Measurements from ENCODE around the gene PAF1.
"Not testable (repeated sequence)": the region's sequence is repeated elsewhere in the genome, so short reads cannot be mapped to it uniquely, and the experiment has no call there.

PAF1 gene

DNA sequence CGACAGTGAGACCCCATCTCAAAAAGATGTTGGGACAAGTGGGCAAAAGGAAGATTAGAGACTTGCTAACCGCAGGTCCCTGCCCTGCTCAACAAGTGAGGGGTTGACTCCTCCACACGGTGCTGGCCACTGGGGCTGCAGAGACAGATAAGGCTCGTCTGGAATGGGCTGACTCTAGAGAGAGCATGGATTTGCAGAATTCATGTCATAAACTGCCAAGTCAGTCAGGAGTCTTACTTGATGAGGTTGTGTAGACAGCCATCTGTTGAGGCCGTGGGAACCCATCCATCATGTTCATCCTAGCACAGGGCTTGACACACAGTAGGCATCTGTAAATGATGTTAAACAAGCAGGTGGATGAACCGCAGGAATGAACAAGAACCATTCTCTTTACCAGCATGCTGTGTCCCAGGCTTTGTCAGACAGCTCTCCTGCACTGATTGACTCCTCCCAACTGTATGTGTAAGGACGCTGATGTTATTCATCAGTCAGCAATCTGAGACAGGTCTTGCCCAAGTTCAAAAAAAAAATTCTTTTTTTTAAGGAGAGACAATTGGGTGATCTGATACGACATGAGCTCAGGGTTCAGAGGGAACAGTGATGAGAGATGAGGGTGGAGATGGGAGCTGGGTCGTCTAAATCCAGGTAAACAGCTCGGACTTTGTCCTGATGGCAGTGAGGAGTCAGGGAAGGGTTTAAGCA lies 8.8 kb downstream of the PAF1 start:
- DNase-seq (ENCODE audit: low spot score), result no peak

DNA sequence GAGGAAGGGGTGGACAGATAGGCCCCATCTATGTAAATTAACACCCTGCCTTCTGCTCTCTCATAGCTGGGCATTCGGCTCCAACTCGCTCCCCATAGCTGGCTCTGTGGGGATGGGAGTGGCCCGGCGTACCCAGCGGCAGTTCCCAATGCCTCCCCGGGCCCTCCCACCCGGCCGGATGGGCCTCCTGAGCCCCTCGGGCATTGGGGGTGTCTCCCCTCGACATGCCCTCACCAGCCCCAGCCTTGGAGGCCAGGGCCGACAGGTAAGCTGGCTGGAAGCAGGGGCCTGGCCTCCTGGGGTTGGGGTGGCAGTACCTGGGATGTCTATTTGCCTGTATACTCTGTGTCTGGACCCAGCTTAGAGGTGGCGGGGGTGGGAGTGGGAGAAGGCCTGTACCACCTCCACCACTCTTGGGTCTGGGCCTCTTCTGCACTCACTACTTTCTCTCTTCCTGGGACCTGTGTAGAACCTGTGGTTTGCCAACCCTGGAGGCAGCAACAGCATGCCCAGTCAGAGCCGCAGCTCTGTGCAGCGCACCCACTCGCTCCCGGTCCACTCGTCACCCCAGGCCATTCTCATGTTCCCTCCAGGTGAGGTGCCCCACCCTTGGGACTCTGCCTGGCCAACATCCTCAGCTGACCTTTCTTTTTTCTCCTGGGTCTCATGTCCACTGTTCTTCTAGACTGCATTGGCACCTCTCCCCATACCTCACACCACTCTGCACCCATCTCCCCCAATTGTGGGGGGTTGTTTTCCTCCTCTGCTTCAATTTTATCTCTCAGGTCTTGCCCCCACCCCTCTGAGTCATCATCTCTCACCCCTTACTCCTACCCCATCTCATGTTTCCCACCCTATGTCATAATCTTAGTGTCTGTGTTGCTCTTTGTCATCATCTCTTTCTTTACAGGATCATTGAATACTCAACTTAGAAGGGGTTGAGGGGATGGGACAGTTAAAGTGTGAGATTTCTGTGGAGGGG lies 10.1 kb downstream of the PAF1 start:
- DNase-seq (ENCODE audit: low spot score), result no peak

- DNase-seq (ENCODE audit: low spot score), result no peak
Measured at GRCh38 chr19:39379865-39380396, 11.0 kb downstream of the PAF1 start.

DNA sequence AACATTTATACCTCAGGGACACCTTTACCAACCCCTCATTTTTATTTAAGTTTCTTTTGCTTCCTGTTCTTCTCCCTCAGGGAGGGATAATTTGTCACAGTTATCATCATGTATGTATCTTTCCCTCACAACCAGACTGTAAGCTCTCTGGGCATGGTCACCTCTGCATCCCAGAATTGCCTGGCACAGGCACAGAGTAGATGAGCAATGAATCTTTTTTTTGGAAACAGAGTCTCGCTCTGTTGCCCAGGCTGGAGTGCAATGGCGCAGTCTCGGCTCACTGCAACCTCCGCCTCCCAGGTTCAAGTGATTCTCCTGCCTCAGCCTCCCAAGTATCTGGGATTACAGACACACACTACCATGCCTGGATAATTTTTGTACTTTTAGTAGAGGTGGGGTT lies 11.5 kb downstream of the PAF1 start:
- DNase-seq (ENCODE audit: low spot score), result not testable (repeated sequence)

DNA sequence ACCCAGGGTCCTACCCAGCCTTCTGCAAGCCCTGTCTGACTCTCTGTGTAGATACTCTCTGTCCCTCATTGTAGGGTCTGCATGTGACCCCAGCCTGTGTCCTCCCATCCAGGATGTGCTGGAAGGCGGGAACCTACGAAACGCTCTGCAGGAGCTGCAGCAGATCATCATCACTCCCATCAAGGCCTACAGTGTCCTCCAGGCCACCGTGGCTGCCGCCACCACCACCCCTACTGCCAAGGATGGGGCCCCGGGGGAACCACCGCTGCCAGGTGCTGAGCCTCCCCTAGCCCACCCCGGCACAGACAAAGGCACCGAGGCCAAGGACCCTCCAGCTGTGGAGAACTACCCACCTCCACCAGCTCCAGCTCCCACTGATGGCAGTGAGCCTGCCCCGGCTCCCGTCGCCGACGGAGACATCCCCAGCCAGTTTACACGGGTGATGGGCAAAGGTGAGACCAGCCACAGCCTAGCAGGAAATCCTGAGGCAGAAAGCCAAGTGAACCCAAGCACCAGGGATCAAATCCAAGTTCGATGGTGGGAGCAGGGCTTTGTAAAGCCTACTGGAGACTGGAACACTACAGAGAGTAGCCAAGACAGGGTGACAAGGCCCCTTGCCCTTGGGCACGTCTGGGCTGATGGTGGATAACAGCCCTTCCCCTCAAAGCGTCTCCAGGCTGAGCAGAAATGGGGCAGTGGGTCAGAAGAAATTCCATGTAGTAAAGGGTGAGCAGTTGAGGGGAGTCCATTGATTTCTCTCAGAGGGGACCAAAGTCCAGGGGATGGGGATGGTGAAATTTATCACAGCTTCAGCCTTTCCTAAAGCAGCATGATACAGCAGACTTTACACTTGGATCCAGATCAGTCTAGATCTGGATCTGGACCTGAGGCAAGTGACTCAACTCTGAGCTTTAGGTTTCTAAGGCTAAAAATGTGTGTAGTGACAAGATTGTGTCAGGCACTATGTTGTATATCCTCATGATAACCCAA lies 13.2 kb downstream of the PAF1 start:
- no peak for DNase-seq (ENCODE audit: low spot score)

GRCh38 chr19:39375929-39376328 lies 15.0 kb downstream of the PAF1 start:
- no peak for DNase-seq (ENCODE audit: low spot score)

- DNase-seq (ENCODE audit: low spot score), result no peak
Measured at GRCh38 chr19:39372941-39373340, 18.0 kb downstream of the PAF1 start.

DNA sequence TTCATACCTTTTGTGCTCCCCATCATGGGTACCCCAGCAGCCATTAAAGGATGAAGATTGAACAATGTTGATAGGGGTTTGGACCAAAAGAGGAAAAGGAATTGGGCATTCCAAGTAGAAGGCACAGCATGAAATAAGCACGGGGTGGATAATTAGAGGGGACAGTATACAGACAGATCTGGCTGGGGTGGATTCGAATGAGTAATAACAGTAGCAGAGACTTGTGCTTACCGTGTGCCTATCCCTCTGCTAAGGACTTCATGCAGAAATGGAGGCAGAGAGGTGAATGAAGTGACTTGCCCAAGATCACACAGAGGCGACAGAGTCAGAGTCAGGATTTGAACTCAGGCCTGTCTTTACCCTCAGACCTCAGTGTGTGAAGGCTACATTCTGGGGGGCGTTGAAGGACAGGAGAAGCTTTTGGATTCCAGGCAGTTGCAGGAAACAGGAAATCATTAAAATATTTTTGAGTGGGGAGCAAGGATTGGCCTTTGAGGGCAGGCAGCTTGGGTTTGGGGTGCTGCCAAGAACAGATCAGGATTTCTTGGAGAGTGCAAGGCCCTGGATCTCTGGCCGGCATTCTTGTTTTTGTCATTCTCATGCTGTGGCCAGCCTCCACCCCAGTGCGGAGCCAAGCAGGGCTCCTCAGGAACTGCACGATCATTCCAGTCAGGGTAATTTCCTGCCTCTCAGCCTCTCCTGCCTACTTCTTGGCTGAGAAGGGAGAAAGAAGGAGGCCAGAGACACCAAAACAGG lies 18.7 kb downstream of the PAF1 start:
- DNase-seq (ENCODE audit: low spot score), result no peak

DNA sequence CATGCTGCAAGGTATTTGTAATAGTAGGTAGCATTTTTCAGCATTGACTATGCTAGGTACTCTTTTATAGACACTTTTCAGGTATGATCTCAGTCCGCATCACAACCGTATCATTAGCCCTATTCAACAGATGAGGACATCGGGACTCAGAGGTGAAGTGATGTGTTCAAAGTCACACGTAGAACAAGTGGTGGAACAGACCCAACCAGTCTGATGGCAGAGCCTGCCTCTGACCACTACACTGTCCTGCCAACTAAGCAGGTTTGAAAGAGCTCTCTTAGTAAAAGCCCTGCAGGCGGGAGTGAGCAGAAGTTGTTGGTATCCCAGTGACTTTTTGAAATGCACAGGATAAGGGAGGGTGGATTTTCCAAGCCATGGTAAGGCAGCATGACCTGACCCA lies 20.2 kb downstream of the PAF1 start:
- no peak for DNase-seq (ENCODE audit: low spot score)

DNA sequence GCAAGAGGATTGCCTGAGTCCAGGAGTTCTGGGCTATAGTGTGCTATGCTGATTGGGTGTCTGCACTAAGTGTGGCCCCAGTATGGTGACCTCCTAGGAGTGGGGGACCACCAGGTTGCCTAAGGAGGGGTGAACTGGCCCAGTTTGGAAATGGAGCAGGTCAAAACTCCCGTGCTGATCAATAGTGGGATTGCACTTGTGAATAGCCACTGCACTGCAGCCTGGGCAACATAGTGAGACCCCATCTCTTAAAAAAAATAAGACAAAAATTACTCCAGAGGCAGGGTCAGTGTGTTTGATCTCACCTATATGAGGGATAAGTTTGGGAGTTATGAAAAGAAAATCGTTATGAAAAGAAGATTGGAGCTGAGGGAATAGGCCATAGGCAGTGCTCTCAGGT lies 21.7 kb downstream of the PAF1 start:
- no peak for DNase-seq (ENCODE audit: low spot score)

DNA sequence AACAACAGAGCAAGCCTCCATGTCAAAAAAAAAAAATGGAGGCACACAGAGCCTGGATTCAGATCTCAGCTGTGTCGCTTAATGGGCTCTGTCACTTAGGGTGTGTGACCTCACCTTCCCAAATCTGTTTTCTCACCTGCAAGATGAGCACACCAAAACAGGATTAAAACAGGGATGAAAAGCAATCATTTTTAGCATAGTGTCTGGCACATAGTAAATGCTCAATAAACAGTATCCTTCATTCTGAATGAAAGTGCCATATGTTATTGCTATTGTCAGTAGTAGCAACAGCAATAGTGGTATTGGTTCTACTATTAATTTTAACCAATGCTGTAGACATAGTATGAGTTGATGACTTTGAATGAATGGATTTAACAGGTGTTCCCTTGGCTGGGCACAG lies 25.4 kb downstream of the PAF1 start:
- DNase-seq (ENCODE audit: low spot score), result no peak

DNA sequence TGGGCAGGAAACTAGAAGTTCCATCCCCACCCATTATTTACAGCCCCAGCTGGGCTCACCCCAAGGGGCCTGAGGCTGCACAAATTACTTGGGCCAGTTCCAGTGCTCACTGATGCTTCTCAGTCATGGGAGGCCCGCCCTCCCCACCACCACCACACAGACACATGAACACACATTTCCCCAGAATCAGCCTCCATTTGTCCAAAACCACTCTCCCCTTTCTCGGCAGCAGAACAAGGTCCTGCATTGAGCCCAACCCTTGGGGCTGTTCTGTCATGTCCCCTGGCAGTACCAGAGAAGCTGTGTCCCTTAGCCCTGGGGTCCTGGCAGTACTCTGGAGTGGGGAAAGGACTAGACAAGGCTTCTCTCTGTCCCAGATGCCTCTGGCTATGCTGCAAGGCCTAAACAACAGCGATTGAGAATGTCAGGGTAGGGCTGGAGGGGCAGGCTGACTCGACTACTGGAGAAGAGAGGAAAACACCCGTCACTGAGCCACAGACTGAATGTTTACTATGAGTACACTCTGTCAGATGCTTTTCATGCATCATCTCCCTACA lies 26.9 kb downstream of the PAF1 start:
- no peak for DNase-seq (ENCODE audit: low spot score)

- DNase-seq (ENCODE audit: low spot score), result no peak
Measured at GRCh38 chr19:39362682-39363657, 27.9 kb downstream of the PAF1 start.

GRCh38 chr19:39360599-39360998 lies 30.3 kb downstream of the PAF1 start:
- no peak for DNase-seq (ENCODE audit: low spot score)

- no peak for DNase-seq (ENCODE audit: low spot score)
Measured at GRCh38 chr19:39359026-39359425, 31.9 kb downstream of the PAF1 start.

GRCh38 chr19:39356647-39357046 lies 34.3 kb downstream of the PAF1 start:
- DNase-seq (ENCODE audit: low spot score), result no peak

DNA sequence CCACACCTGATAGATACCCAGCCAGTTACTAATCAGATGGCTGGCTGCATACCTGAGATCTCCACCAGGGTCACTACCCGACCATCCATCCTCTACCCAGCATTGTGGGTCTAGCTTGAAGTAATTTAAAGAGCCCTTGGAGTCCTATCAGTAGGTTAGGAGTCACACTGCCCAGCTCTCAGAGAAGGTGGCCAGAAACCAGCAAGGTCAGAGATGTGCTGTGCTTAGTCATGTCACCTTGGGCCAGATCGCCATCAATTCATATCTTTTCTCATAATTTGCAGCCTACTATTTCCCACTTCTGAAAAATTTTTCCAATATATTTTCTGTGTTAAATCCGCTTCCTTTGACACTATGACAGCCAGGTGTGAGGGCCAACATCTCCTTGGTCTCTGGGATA lies 34.8 kb downstream of the PAF1 start:
- DNase-seq (ENCODE audit: low spot score), result no peak

GRCh38 chr19:39355253-39355652 lies 35.7 kb downstream of the PAF1 start:
- no peak for DNase-seq (ENCODE audit: low spot score)

Data from CD4-positive, alpha-beta T cell treated with Interleukin-2 at 100 ng/mL for 4 hours (primary cell).